Osteoblast (primary cell): ENCODE data around the gene BTBD2. TPM values are rescaled to one million over a fixed set of nuclear protein-coding genes. Genes with fewer than 3 reads are reported as not detected.

Experiments used
- DNase-seq: peaks from one replicate; pipeline ENCODE4 v3.0.0; 2011; ENCODE audit warnings: low spot score, mixed read lengths; ENCODE audit not compliant: insufficient read length; ENCODE audit errors: missing footprints
- H2AFZ ChIP-seq: 2 replicates; pipeline ENCODE4 v1.6.0; 2011; ENCODE audit warnings: mild to moderate bottlenecking, low read length
- H3K27ac ChIP-seq: 2 replicates; pipeline ENCODE4 v1.5.1; 2011; ENCODE audit warnings: mild to moderate bottlenecking, low read depth, low read length, moderate library complexity
- H3K27me3 ChIP-seq: 2 replicates; pipeline ENCODE4 v1.6.0; 2012; ENCODE audit warnings: mild to moderate bottlenecking, control low read depth, inconsistent platforms, low read length, moderate library complexity; ENCODE audit not compliant: insufficient read depth
- H3K36me3 ChIP-seq: 2 replicates; pipeline ENCODE4 v1.5.1; 2011; ENCODE audit warnings: mild to moderate bottlenecking, low read length, control low read depth, moderate library complexity; ENCODE audit not compliant: insufficient read depth
- H3K4me1 ChIP-seq: 2 replicates; pipeline ENCODE4 v1.5.1; 2011; ENCODE audit warnings: mild to moderate bottlenecking, low read length, control low read depth, moderate library complexity; ENCODE audit not compliant: insufficient read depth
- H3K4me2 ChIP-seq: 2 replicates; pipeline ENCODE4 v1.6.0; 2011; ENCODE audit warnings: mild to moderate bottlenecking, low read length; ENCODE audit not compliant: insufficient read depth
- H3K4me3 ChIP-seq: fragments of 200-600 bp; sonication (generic); 3 replicates; pipeline ENCODE4 v1.5.1; 2012; ENCODE audit warnings: mild to moderate bottlenecking, low read length, inconsistent platforms; ENCODE audit not compliant: insufficient read depth
- H3K79me2 ChIP-seq: 2 replicates; pipeline ENCODE4 v1.6.0; 2012; ENCODE audit warnings: mild to moderate bottlenecking, low read length, control low read depth, inconsistent platforms; ENCODE audit not compliant: insufficient read depth
- H3K9me3 ChIP-seq: 2 replicates; pipeline ENCODE4 v1.5.1; 2011; ENCODE audit warnings: low read depth, low read length, control low read depth
- H4K20me1 ChIP-seq: 2 replicates; pipeline ENCODE4 v1.6.0; 2012; ENCODE audit warnings: mild to moderate bottlenecking, low read length, control low read depth; ENCODE audit not compliant: insufficient read depth
- CTCF ChIP-seq: IDR thresholded peaks from 2 replicates; pipeline ENCODE4 v1.5.1; 2011; ENCODE audit warnings: mild to moderate bottlenecking, low read depth, low read length, moderate library complexity; ENCODE audit errors: extremely low read depth
- total RNA-seq: library from RNA; depleted of rRNA; stranded (reverse); fragments of >200 nt; gene quantifications from 2 replicates; pipeline ENCODE4 v1.2.3, GENCODE V29; 2012

Gene BTBD2
- total RNA-seq, 1 donor = 57.5 TPM

GRCh38 chr19:2038284-2039088, 23.0 kb upstream of the BTBD2 start:
- Histone ChIP-seq H3K4me3 (no peak overlapping the region), H2AFZ (no peak overlapping the region), H3K4me1 (peaks cover 6% of the 10 kb centered on the region), H3K4me2 (no peak overlapping the region), H3K27ac (no peak overlapping the region), H3K36me3 (peaks cover 30% of the 10 kb centered on the region), H4K20me1 (peaks cover 22% of the 10 kb centered on the region), H3K9me3 (peaks cover 4% of the 10 kb centered on the region), H3K27me3 (no peaks in the 10 kb centered on the region), H3K79me2 (no peaks in the 10 kb centered on the region)
- TF ChIP-seq CTCF = no peak
- DNase-seq = peak; percentile 83

- H3K27ac ChIP-seq = no peak overlapping the region
- H3K4me3 ChIP-seq = no peak overlapping the region
- H4K20me1 ChIP-seq = peaks cover 18% of the 10 kb centered on the region
- H3K79me2 ChIP-seq = no peaks in the 10 kb centered on the region
- peaks cover 7% of the 10 kb centered on the region for H3K4me1 ChIP-seq
- peak; percentile 66 for DNase-seq
- peaks cover 4% of the 10 kb centered on the region for H3K9me3 ChIP-seq
- no peak overlapping the region for H3K4me2 ChIP-seq
- H3K27me3 ChIP-seq = no peaks in the 10 kb centered on the region
- H2AFZ ChIP-seq = no peak overlapping the region
- H3K36me3 ChIP-seq = peaks cover 27% of the 10 kb centered on the region
- no peak for TF ChIP-seq CTCF
These were observed 22.2 kb upstream of the BTBD2 start for GRCh38 chr19:2037651-2038255.

GRCh38 chr19:2036424-2036823, 20.9 kb upstream of the BTBD2 start:
- peaks cover 21% of the 10 kb centered on the region for H3K36me3 ChIP-seq
- H3K79me2 ChIP-seq = no peaks in the 10 kb centered on the region
- peaks cover 9% of the 10 kb centered on the region for H4K20me1 ChIP-seq
- no peaks in the 10 kb centered on the region for H3K27me3 ChIP-seq
- TF ChIP-seq CTCF = no peak
- H3K9me3 ChIP-seq = peaks cover 4% of the 10 kb centered on the region
- peaks cover 12% of the 10 kb centered on the region for H3K4me1 ChIP-seq
- H2AFZ ChIP-seq = no peak overlapping the region
- no peak overlapping the region for H3K4me2 ChIP-seq
- no peak overlapping the region for H3K27ac ChIP-seq
- no peak for DNase-seq
- H3K4me3 ChIP-seq = no peak overlapping the region

GRCh38 chr19:2035590-2035991, 20.1 kb upstream of the BTBD2 start:
- TF ChIP-seq CTCF = no peak
- H3K27ac ChIP-seq = no peak overlapping the region
- H2AFZ ChIP-seq = no peak overlapping the region
- no peaks in the 10 kb centered on the region for H3K27me3 ChIP-seq
- no peak overlapping the region for H3K4me3 ChIP-seq
- peaks cover 21% of the 10 kb centered on the region for H3K36me3 ChIP-seq
- peaks cover 12% of the 10 kb centered on the region for H3K4me1 ChIP-seq
- H3K9me3 ChIP-seq = peaks cover 4% of the 10 kb centered on the region
- peaks cover 2% of the 10 kb centered on the region for H4K20me1 ChIP-seq
- H3K4me2 ChIP-seq = no peak overlapping the region
- no peaks in the 10 kb centered on the region for H3K79me2 ChIP-seq
- DNase-seq = peak; percentile 27
